Heart left ventricle (tissue), 16 donors: ENCODE measurements around the gene ABCC3. TPM values are rescaled to one million over a fixed set of nuclear protein-coding genes. Genes with fewer than 3 reads are reported as not detected.

Experiments
- ATAC-seq, 4 donors: fragments of 200-7000 bp; cut with Tn5 transposase; one replicate each; pipeline ENCODE4 v1.9.1; 2020 to 2022; ENCODE audit warnings: moderate library complexity in 4 of 4, mild to moderate bottlenecking in 3 of 4, moderate number of reproducible peaks in 1 of 4
- DNase-seq, 5 donors: peaks; one replicate each; pipeline ENCODE4 v3.0.0-alpha.2; 2020
- H3K27ac ChIP-seq, 12 donors: fragments of 200-600 bp; sonication (generic) in 4 of 12; one replicate each; pipeline versions ENCODE4 v1.5.0 to v1.8.0; 2016 to 2022; ENCODE audit warnings: mild to moderate bottlenecking in 2 of 12
- H3K27me3 ChIP-seq, 9 donors: fragments of 200-600 bp; sonication (generic) in 2 of 9; one replicate each; pipeline versions ENCODE4 v1.5.1 to v1.8.0; 2016 to 2022; ENCODE audit warnings: mild to moderate bottlenecking in 3 of 9
- H3K36me3 ChIP-seq, 9 donors: fragments of 200-600 bp; sonication (generic) in 2 of 9; one replicate each; pipeline versions ENCODE4 v1.5.0 to v1.8.0; 2018 to 2022; ENCODE audit warnings: mild to moderate bottlenecking in 2 of 9
- H3K4me1 ChIP-seq, 12 donors: fragments of 200-600 bp; sonication (generic) in 4 of 12; one replicate each; pipeline versions ENCODE4 v1.5.0 to v1.8.0; 2016 to 2022; ENCODE audit warnings: mild to moderate bottlenecking in 3 of 12
- H3K4me3 ChIP-seq, 12 donors: fragments of 200-600 bp; sonication (generic) in 4 of 12; one replicate each; pipeline versions ENCODE4 v1.5.0 to v1.8.0; 2017 to 2022; ENCODE audit warnings: mild to moderate bottlenecking in 9 of 12, moderate library complexity in 4 of 12
- H3K9me3 ChIP-seq, 12 donors: fragments of 200-600 bp; sonication (generic) in 4 of 12; one replicate each; pipeline versions ENCODE4 v1.5.0 to v1.8.0; 2016 to 2022; ENCODE audit warnings: mild to moderate bottlenecking in 1 of 12
- POLR2A ChIP-seq, 2 donors: fragments of 450-650 bp; IDR thresholded peaks; one replicate each; pipeline ENCODE4 v1.6.1; 2017; ENCODE audit warnings: antibody characterized with exemption in 2 of 2, mild to moderate bottlenecking in 2 of 2, moderate library complexity in 2 of 2
- WGBS, 4 donors: extraction: QIAGEN DNeasy Blood & Tissue Kit in 2 of 4; methylation state at CpG; one replicate each; pipeline versions ENCODE4 v1.1.5 to v1.1.7; 2013 to 2018; 5-methylcytosine and 5-hydroxymethylcytosine counted together
- intact Hi-C, 10 donors: fragments of 100-400 bp; cut with DNase I; formaldehyde crosslinking; loops; one replicate each; pipeline versions ENCODE4 v1.11.1 to v1.14.2; 2022
- polyA plus RNA-seq, 2 donors: library from polyadenylated mRNA; stranded (reverse); fragments of 200-250 nt; gene quantifications; one replicate each; pipeline ENCODE4 v1.2.3, GENCODE V29; 2013
- total RNA-seq, 9 donors: library from RNA; depleted of rRNA in 2 of 9; stranded (reverse); fragments of >200 nt in 2 of 9; fragmentation: NEBNext Ultra II Directional in 3 of 9; extraction: Animal tissue kit (Norgen Biotek cat#: 25700) in 3 of 9; gene quantifications; one replicate each; pipeline versions ENCODE4 v1.1.0 to v1.2.4, GENCODE V29; 2016 to 2023
- TF ChIP-seq, protein P1 (sequence below), 12 donors: fragments of 200-600 bp; sonication (generic) in 4 of 12; IDR thresholded peaks; one replicate each; pipeline versions ENCODE4 v1.5.0 to v1.8.0; 2018 to 2022; ENCODE audit warnings: antibody characterized with exemption in 12 of 12, mild to moderate bottlenecking in 5 of 12
- donor health status: ischemic (EF 13 %, LVEDD 7.1; RV severe dilation, severe dysfunction).
- donor health status: healthy with polysubstance abuse.
- donor health status: DM: no; HTN: yes; CAD: no.
- donor health status: DM: no; HTN: no; CAD: no.
- donor health status: ischemic (EF 25% LVEDD 6.9; RV normal size, moderate dysfunction).
- donor health status: ischemic (EF 25% LVEDD 5.7; RV mildly dilated, moderate dysfunction).
- donor health status: healthy.
- donor health status: DM: yes; HTN: yes; CAD: no.
- donor health status: ischemic (EF 35%, LVEDD 5.7; RV mildly dilated, moderate dysfunction).
- donor health status: nonischemic (EF 11% LVEDD 7.7; RV severe dilation, severe dysfunction).
- donor health status: DM: yes; HTN: yes; CAD: no.
- donor health status: PGD.
- donor health status: ischemic (EF 29% LVEDD 5.4; RV normal size, mild dysfunction).
- donor health status: nonischemic (EF 23%, LVEDD 6.1; RV moderate dilation, normal function).

ABCC3 gene
- total and polyA plus RNA-seq, 11 donors: 0.20 to 21.6 (median 1.3) TPM; not detected in 1

DNA sequence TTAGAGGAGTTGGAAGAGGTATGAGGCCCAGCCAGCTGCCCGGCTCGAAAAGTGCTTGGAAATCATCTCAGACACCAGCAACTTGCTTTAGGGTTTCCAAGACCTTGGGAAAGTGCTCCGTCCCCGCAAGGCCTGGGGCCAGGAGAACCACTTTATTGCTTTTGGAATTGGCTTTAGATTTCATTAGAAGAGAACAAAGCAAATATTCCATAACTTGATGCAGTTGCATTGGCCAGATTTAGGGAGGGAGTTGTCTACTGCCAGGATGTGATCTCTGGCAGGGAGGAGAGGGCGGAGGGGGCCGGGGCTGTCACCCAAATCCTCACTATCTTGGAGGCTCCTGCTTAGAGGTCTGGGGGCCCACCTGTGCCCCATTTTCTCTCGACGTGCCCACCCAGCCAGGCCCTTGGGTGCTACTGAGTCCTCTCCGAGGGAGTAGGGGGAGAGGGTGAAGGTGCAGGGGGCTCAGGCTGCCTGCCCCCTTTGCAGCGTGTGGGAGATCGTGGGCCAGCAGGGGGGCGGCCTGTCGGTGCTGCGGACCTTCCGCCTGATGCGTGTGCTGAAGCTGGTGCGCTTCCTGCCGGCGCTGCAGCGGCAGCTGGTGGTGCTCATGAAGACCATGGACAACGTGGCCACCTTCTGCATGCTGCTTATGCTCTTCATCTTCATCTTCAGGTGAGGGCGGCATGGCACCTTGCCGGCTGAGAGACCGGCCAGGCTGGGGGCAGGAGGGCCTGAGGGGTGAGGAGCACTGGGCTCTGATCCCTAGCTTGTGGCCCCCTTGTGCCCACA, 43.5 kb upstream of the ABCC3 start:
- ATAC-seq (no peak), DNase-seq (no peak)
- TF ChIP-seq, protein P1, sequence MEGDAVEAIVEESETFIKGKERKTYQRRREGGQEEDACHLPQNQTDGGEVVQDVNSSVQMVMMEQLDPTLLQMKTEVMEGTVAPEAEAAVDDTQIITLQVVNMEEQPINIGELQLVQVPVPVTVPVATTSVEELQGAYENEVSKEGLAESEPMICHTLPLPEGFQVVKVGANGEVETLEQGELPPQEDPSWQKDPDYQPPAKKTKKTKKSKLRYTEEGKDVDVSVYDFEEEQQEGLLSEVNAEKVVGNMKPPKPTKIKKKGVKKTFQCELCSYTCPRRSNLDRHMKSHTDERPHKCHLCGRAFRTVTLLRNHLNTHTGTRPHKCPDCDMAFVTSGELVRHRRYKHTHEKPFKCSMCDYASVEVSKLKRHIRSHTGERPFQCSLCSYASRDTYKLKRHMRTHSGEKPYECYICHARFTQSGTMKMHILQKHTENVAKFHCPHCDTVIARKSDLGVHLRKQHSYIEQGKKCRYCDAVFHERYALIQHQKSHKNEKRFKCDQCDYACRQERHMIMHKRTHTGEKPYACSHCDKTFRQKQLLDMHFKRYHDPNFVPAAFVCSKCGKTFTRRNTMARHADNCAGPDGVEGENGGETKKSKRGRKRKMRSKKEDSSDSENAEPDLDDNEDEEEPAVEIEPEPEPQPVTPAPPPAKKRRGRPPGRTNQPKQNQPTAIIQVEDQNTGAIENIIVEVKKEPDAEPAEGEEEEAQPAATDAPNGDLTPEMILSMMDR (IDR thresholded peaks at IDR 0.05): no peak
- no peak for TF ChIP-seq POLR2A (IDR thresholded peaks at IDR 0.05)
- intact Hi-C loops: no loop called here
- no peak overlapping the region for H3K4me3 ChIP-seq
- H3K27me3 ChIP-seq: no peaks in the 10 kb centered on the region
- 96 to 99% (median 96%) methylated on average over 9 to 24 of the region's 24 CpGs for WGBS, 4 donors
- H3K36me3 ChIP-seq: no peaks in the 10 kb centered on the region
- H3K4me1 ChIP-seq: peaks cover 3 to 41% (median 20%) of the 10 kb centered on the region in 12 donors
- no peaks in the 10 kb centered on the region for H3K9me3 ChIP-seq
- H3K27ac ChIP-seq: no peak overlapping the region

DNA sequence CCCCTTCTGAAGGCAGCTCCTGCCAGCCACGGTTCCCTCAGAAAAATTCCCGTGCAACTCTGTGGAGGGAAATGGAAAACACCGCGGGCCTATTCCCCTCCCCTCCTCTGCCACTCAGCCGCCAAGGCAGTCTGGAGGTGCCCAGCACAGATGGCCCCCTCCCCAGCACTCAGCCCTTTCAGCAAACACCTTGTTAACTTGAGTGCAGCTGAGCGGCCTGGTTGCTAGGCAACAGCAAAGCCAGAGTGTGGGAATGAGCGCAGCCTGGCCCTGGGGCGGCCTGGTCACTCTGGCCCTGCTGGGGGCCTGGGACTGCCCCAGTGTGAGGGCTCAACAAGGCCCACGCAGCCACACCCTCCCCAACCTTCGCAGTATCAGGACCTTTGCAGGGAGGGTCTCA, 41.4 kb upstream of the ABCC3 start:
- no peaks in the 10 kb centered on the region for H3K27me3 ChIP-seq
- H3K9me3 ChIP-seq: no peaks in the 10 kb centered on the region
- TF ChIP-seq, protein P1 (IDR thresholded peaks at IDR 0.05): no peak
- no peak for TF ChIP-seq POLR2A (IDR thresholded peaks at IDR 0.05)
- H3K4me3 ChIP-seq: no peak overlapping the region
- H3K27ac ChIP-seq: peak overlapping the region in 1 of 12 donors; percentile 24
- intact Hi-C loops: no loop called here
- 38 to 66% (median 48%) methylated on average over 6 to 10 of the region's 10 CpGs for WGBS, 4 donors
- DNase-seq (peak in 4 of 5 donors; percentile 33 to 83 (median 52)), ATAC-seq (peak; percentile 15 to 75 (median 46))
- H3K4me1 ChIP-seq: peaks cover 3 to 32% (median 20%) of the 10 kb centered on the region in 12 donors
- no peaks in the 10 kb centered on the region for H3K36me3 ChIP-seq

DNA sequence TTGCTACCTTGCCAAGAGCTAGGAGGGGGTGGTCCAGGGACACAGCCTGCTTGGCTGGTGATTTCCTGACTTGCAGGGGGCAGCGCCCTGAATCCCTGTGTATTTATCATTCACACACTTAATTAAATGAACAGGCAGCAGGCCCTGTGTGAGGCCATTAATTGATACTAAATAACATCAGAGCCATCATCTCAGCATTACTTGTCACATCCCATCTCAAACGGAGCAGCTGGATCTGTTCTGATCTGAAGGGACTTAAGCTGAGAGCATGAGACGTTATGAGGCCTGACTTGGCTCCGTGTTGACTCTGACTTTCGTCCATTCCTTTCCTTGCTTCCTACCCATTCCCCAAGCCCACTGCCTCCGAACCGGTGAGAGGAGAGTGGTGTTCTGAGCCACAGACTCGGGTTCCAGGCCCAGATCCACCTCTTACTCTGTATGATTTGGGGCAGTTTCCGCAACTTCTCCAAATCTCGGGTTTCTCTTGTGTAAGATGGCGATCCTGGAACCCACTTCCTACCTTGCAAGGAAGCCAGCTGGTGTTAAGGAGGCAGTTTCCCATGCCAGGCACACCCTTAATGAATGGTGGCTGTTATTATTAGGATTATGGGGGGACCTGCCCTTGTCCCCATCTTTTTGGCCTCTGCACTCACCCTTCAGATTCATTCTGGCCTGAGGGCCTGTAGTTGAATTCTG, 40.4 kb upstream of the ABCC3 start:
- no peak for ATAC-seq
- Histone ChIP-seq H3K9me3 (no peaks in the 10 kb centered on the region), H3K36me3 (no peaks in the 10 kb centered on the region), H3K27ac (no peak overlapping the region), H3K27me3 (no peaks in the 10 kb centered on the region), H3K4me3 (no peak overlapping the region), H3K4me1 (peaks cover 3 to 22% (median 11%) of the 10 kb centered on the region in 12 donors)
- DNase-seq: no peak
- 85 to 89% (median 87%) methylated on average over 11 of the region's 11 CpGs for WGBS, 4 donors
- TF ChIP-seq, protein P1 (IDR thresholded peaks at IDR 0.05): no peak
- intact Hi-C loops: no loop called here

DNA sequence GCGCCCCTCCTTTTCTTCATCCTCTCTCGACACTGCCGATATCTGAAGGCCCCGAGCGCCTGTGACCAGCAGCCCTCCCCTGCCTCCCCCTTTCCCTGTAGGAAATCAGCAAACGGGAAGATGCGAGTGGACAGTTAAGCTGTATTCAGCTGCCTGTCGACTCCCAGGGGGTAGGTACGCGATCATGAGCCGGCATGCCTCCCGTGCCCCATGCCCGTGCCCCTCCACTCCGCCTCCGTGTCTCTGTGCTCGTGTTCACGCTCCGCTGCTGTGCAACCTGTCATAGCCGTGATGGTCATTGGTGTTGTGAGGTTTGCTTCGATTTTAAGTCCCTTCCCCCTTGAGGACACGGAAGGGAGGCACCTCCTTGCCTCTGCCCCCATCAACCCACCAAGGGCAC, 39.8 kb upstream of the ABCC3 start:
- no peaks in the 10 kb centered on the region for H3K9me3 ChIP-seq
- H3K4me1 ChIP-seq: peaks cover 0 to 18% (median 7%) of the 10 kb centered on the region in 12 donors
- TF ChIP-seq, protein P1 (IDR thresholded peaks at IDR 0.05): no peak
- no peaks in the 10 kb centered on the region for H3K36me3 ChIP-seq
- WGBS, 4 donors: 83 to 91% (median 89%) methylated on average over 21 of the region's 21 CpGs
- H3K27ac ChIP-seq: no peak overlapping the region
- no peaks in the 10 kb centered on the region for H3K27me3 ChIP-seq
- no peak overlapping the region for H3K4me3 ChIP-seq
- no peak for ATAC-seq
- intact Hi-C loops: no loop called here
- DNase-seq: no peak
